Measurements from ENCODE around the gene SHMT2. TPM values are rescaled to one million over a fixed set of nuclear protein-coding genes. Genes with fewer than 3 reads are reported as not detected.

SHMT2 gene
- total and polyA plus RNA-seq, 2 experiments from 2014 or later: 125 to 387 TPM

- 0 out of 2 replicates have a peak, but pooled peaks cover 5% of the 10 kb centered on the region for H3F3A ChIP-seq (replicated peaks; ENCODE audit: low read depth)
- H4K20me1 ChIP-seq (replicated peaks; ENCODE audit: insufficient read depth): no peaks in the 10 kb centered on the region
- peaks cover 12% of the 10 kb centered on the region; the same call in 1 of the 2 replicates for H3K36me3 ChIP-seq (ENCODE audit: insufficient read depth)
- no peak for DNase-seq (ENCODE audit: low spot score)
- H3K79me2 ChIP-seq (replicated peaks; ENCODE audit: insufficient read depth): no peaks in the 10 kb centered on the region
- H3K4me2 ChIP-seq: no peak overlapping the region
- Mint-ChIP-seq H3K9me3 (no peaks in the 10 kb centered on the region; the same call in 2 of the 3 replicates), H3K27ac (no peak overlapping the region), H3K27me3 (ENCODE audit: insufficient read depth, low read depth, poor library complexity) (peaks cover 18% of the 10 kb centered on the region), H3K36me3 (ENCODE audit: low read depth) (peaks cover 72% of the 10 kb centered on the region), H3K4me3 (no peak overlapping the region), H3K4me1 (0 out of 3 replicates have a peak, but pooled peaks cover 3% of the 10 kb centered on the region)
- ATAC-seq: no peak
- no peak overlapping the region for H3K4me3 ChIP-seq
- no peak overlapping the region for H2AFZ ChIP-seq
- H3K9me2 ChIP-seq (ENCODE audit: insufficient read depth): no peaks in the 10 kb centered on the region
- H3K4me1 ChIP-seq (ENCODE audit: insufficient read depth): peaks cover 4% of the 10 kb centered on the region; the same call in 1 of the 2 replicates
- no peak overlapping the region for H3K27ac ChIP-seq (ENCODE audit: low read depth)
- H3K27me3 ChIP-seq (ENCODE audit: insufficient read depth): no peaks in the 10 kb centered on the region
- TF ChIP-seq POLR2AphosphoS5 (IDR thresholded peaks at IDR 0.05; ENCODE audit: low read depth) (no peak), CTCF (conservative IDR thresholded peaks at IDR 0.05; ENCODE audit: low read depth in 2 of 2) (no peak), REST (IDR thresholded peaks at IDR 0.05; ENCODE audit: unreplicated experiment) (no peak), EZH2phosphoT487 (IDR thresholded peaks at IDR 0.05; ENCODE audit: unreplicated experiment) (no peak), EZH2 (IDR thresholded peaks at IDR 0.05; ENCODE audit: low read depth, unreplicated experiment) (no peak), ZNF462 (CRISPR knock-in tag; IDR thresholded peaks at IDR 0.05) (no peak), ETS1 (IDR thresholded peaks at IDR 0.05) (no peak)
Observed at GRCh38 chr12:57207731-57208630, 21.5 kb upstream of the SHMT2 start.
